HepG2 (cell line): ENCODE data around the gene ANAPC1.

Source experiments
- ATF2 ChIP-seq: sonication (generic); formaldehyde crosslinking; IDR thresholded peaks from 2 replicates; pipeline ENCODE4 v1.4.0; 2020; ENCODE audit warnings: missing genetic modification reagents
- HDAC6 ChIP-seq: fragments of 200-600 bp; sonication (generic); IDR thresholded peaks from 2 replicates; pipeline ENCODE4 v1.7.0; 2017; ENCODE audit warnings: mild to moderate bottlenecking, antibody characterized with exemption, low read length, low read depth
- KDM3A ChIP-seq: IDR thresholded peaks from 2 replicates; pipeline ENCODE4 v1.6.1; 2018; ENCODE audit warnings: low read depth, missing compliant biosample characterization
- NCOA2 ChIP-seq: sonication (generic); formaldehyde crosslinking; IDR thresholded peaks from 2 replicates; pipeline ENCODE4 v1.8.0; 2022; ENCODE audit warnings: inconsistent platforms
- PCBP1 ChIP-seq: fragments of 200-400 bp; formaldehyde crosslinking; IDR thresholded peaks from 2 replicates; pipeline ENCODE4 v1.6.1; 2017; ENCODE audit warnings: mild to moderate bottlenecking, low read depth, low read length, borderline replicate concordance
- PHF20 ChIP-seq: sonication (generic); formaldehyde crosslinking; IDR thresholded peaks from 2 replicates; pipeline ENCODE4 v1.5.0; 2020; ENCODE audit warnings: mild to moderate bottlenecking, missing genetic modification reagents
- POLR2AphosphoS5 ChIP-seq: IDR thresholded peaks from 2 replicates; pipeline ENCODE4 v1.6.1; 2012; ENCODE audit warnings: low read depth, low read length
- RFX5 ChIP-seq: IDR thresholded peaks from 2 replicates; pipeline ENCODE4 v1.6.1; 2011; ENCODE audit warnings: low read depth, low read length, improper control_type of control experiment
- TAF15 ChIP-seq: fragments of 200-400 bp; formaldehyde crosslinking; IDR thresholded peaks from one replicate; pipeline ENCODE4 v1.6.1; 2018; ENCODE audit warnings: mild to moderate bottlenecking, low read depth, low read length; ENCODE audit not compliant: poor library complexity, severe bottlenecking
- TBP ChIP-seq: sonication (generic); formaldehyde crosslinking; IDR thresholded peaks from 2 replicates; pipeline ENCODE4 v1.5.0; 2020; ENCODE audit warnings: missing genetic modification reagents
- ZNF703 ChIP-seq: sonication (generic); formaldehyde crosslinking; IDR thresholded peaks from 2 replicates; pipeline ENCODE4 v1.5.1; 2020; ENCODE audit warnings: missing genetic modification reagents, mild to moderate bottlenecking, moderate library complexity, borderline replicate concordance
- TF ChIP-seq, protein P1 (sequence below): sonication (generic); formaldehyde crosslinking; IDR thresholded peaks from 2 replicates; pipeline ENCODE4 v1.5.0; 2020; ENCODE audit warnings: mild to moderate bottlenecking, missing genetic modification reagents, moderate library complexity
- TF ChIP-seq, protein P2 (sequence below): sonication (generic); formaldehyde crosslinking; IDR thresholded peaks from 2 replicates; pipeline ENCODE4 v1.5.0; 2020; ENCODE audit warnings: mild to moderate bottlenecking, missing genetic modification reagents
- TF ChIP-seq, protein P3 (sequence below): sonication (generic); formaldehyde crosslinking; conservative IDR thresholded peaks from 2 replicates; pipeline ENCODE4 v1.8.1; 2023; ENCODE audit warnings: missing genetic modification reagents

DNA sequence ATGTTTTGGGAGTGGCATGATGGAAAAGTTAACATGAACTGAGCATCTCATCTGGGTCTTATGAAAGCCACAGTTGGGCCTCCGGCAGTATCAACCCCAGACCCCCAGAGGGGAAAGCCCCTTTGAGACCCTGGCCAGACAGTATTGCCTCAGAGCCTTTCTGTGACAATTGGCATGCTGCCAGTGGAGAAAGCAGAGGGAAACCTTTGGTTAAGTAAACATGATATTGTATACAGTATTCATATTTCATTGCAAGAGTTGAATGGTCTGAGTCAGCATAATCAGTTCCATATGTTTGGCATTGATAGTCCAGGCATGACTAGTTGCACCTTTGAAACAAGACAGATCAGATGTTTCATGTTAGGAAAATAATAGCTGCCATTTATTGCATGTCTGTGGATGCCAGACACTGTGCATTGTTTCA lies 34.4 kb upstream of the ANAPC1 start:
- TF ChIP-seq RFX5 (no peak), ATF2 (CRISPR knock-in tag) (no peak), KDM3A (CRISPR knock-in tag) (no peak), ZNF703 (CRISPR knock-in tag) (no peak), TAF15 (no peak), PHF20 (CRISPR knock-in tag) (no peak), TBP (CRISPR knock-in tag) (no peak), PCBP1 (no peak), POLR2AphosphoS5 (no peak), NCOA2 (CRISPR knock-in tag) (no peak), HDAC6 (no peak)
- TF ChIP-seq, protein P1, sequence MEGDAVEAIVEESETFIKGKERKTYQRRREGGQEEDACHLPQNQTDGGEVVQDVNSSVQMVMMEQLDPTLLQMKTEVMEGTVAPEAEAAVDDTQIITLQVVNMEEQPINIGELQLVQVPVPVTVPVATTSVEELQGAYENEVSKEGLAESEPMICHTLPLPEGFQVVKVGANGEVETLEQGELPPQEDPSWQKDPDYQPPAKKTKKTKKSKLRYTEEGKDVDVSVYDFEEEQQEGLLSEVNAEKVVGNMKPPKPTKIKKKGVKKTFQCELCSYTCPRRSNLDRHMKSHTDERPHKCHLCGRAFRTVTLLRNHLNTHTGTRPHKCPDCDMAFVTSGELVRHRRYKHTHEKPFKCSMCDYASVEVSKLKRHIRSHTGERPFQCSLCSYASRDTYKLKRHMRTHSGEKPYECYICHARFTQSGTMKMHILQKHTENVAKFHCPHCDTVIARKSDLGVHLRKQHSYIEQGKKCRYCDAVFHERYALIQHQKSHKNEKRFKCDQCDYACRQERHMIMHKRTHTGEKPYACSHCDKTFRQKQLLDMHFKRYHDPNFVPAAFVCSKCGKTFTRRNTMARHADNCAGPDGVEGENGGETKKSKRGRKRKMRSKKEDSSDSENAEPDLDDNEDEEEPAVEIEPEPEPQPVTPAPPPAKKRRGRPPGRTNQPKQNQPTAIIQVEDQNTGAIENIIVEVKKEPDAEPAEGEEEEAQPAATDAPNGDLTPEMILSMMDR (CRISPR knock-in tag): no peak
- TF ChIP-seq, protein P2, sequence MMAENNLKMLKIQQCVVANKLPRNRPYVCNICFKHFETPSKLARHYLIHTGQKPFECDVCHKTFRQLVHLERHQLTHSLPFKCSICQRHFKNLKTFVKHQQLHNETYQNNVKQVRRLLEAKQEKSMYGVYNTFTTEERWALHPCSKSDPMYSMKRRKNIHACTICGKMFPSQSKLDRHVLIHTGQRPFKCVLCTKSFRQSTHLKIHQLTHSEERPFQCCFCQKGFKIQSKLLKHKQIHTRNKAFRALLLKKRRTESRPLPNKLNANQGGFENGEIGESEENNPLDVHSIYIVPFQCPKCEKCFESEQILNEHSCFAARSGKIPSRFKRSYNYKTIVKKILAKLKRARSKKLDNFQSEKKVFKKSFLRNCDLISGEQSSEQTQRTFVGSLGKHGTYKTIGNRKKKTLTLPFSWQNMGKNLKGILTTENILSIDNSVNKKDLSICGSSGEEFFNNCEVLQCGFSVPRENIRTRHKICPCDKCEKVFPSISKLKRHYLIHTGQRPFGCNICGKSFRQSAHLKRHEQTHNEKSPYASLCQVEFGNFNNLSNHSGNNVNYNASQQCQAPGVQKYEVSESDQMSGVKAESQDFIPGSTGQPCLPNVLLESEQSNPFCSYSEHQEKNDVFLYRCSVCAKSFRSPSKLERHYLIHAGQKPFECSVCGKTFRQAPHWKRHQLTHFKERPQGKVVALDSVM (CRISPR knock-in tag): no peak
- TF ChIP-seq, protein P3, sequence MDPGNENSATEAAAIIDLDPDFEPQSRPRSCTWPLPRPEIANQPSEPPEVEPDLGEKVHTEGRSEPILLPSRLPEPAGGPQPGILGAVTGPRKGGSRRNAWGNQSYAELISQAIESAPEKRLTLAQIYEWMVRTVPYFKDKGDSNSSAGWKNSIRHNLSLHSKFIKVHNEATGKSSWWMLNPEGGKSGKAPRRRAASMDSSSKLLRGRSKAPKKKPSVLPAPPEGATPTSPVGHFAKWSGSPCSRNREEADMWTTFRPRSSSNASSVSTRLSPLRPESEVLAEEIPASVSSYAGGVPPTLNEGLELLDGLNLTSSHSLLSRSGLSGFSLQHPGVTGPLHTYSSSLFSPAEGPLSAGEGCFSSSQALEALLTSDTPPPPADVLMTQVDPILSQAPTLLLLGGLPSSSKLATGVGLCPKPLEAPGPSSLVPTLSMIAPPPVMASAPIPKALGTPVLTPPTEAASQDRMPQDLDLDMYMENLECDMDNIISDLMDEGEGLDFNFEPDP: no peak
